K562 (cell line): ENCODE data around the gene DIAPH3. TPM values are rescaled to one million over a fixed set of nuclear protein-coding genes. Genes with fewer than 3 reads are reported as not detected.

Experiments
- ATAC-seq: fragments of 200-7000 bp; cut with Tn5 transposase; 3 replicates; pipeline ENCODE4 v1.9.1; 2020; ENCODE audit warnings: moderate library complexity
- BruUV-seq: library from RNA; stranded (reverse); fragments of 400-500 nt; replicated peaks from 2 replicates; lab custom pipeline; 2021; lab: Mats Ljungman, UMichigan
- CTCF ChIA-PET: fragments of 300-600 bp; formaldehyde crosslinking; extraction: SDS; loops from one replicate; lab custom pipeline; 2021; ENCODE audit warnings: low intra/inter-chr PET ratio; lab: Yijun Ruan, JAX
- POLR2A ChIA-PET: fragments of 300-600, 350-650 bp; sonication (Branson Sonifier 250); formaldehyde crosslinking; extraction: SDS; loops from one replicate; lab custom pipeline; 2021; ENCODE audit warnings: antibody characterized with exemption, inconsistent platforms; lab: Yijun Ruan, JAX
- DNase-seq, 4 experiments: peaks; one replicate each; pipeline versions ENCODE4 v3.0.0 to v3.0.0-alpha.2; 2011 to 2018; ENCODE audit warnings: low spot score in 3 of 4, mixed read lengths in 3 of 4; ENCODE audit errors: extremely low read depth in 1 of 4
- FAIRE-seq: peaks from 2 replicates; lab custom pipeline; 2011; peaks lifted over from hg19 to GRCh38; lab: Jason Lieb, UNC
- H2AFZ ChIP-seq: 2 replicates; pipeline ENCODE4 v1.6.0; 2011; ENCODE audit warnings: low read depth, low read length, control low read depth, inconsistent platforms
- H3K27ac ChIP-seq: fragments of 200-600 bp; 3 replicates; pipeline ENCODE4 v1.8.0; 2011; ENCODE audit warnings: low read depth, mild to moderate bottlenecking, control low read depth, inconsistent platforms, low read length, moderate library complexity, mixed read lengths; ENCODE audit errors: extremely low read depth
- H3K27me3 ChIP-seq, 2 experiments: fragments of 300-600 bp in 1 of 2; 2 replicates in 1 of 2; 3 replicates in 1 of 2; pipeline versions ENCODE4 v1.6.0 to v1.8.0; 2011; ENCODE audit warnings: inconsistent platforms in 2 of 2, low read length in 2 of 2, mild to moderate bottlenecking in 1 of 2, mixed read lengths in 1 of 2, moderate library complexity in 1 of 2; ENCODE audit not compliant: control insufficient read depth in 2 of 2, insufficient read depth in 2 of 2
- H3K36me3 ChIP-seq: fragments of 300-600 bp; 3 replicates; pipeline ENCODE4 v1.8.0; 2011; ENCODE audit warnings: mild to moderate bottlenecking, low read length, inconsistent platforms; ENCODE audit not compliant: control insufficient read depth, insufficient read depth
- H3K4me1 ChIP-seq, 2 experiments: fragments of 200-600 bp in 1 of 2; replicated peaks in 1 of 2; 2 replicates in 1 of 2; 3 replicates in 1 of 2; pipeline versions ENCODE4 v1.5.1 to v1.8.0; 2011; ENCODE audit warnings: inconsistent platforms in 2 of 2, low read length in 2 of 2, mild to moderate bottlenecking in 1 of 2, mixed read lengths in 1 of 2, moderate library complexity in 1 of 2; ENCODE audit not compliant: control insufficient read depth in 2 of 2, insufficient read depth in 2 of 2
- H3K4me2 ChIP-seq: 2 replicates; pipeline ENCODE4 v1.6.1; 2011; ENCODE audit warnings: low read length, control low read depth, inconsistent platforms, mixed read lengths; ENCODE audit not compliant: insufficient read depth
- H3K4me3 ChIP-seq: fragments of 200-600 bp; sonication (generic), shearing (Covaris generic); 2 replicates; pipeline ENCODE4 v1.5.1; 2016; ENCODE audit warnings: control low read depth, inconsistent platforms
- H3K79me2 ChIP-seq: fragments of 200-600 bp; 3 replicates; pipeline ENCODE4 v1.8.0; 2011; ENCODE audit warnings: low read length, inconsistent platforms; ENCODE audit not compliant: control insufficient read depth, insufficient read depth
- H3K9ac ChIP-seq, 2 experiments: 2 replicates each; pipeline versions ENCODE4 v1.6.0 to v1.6.1; 2011; ENCODE audit warnings: low read depth in 2 of 2, low read length in 2 of 2, control low read depth in 1 of 2, inconsistent platforms in 1 of 2, mild to moderate bottlenecking in 1 of 2, mixed read lengths in 1 of 2; ENCODE audit not compliant: insufficient read depth in 1 of 2
- H3K9me1 ChIP-seq: one replicate; pipeline ENCODE4 v1.6.0; 2011; ENCODE audit warnings: inconsistent platforms, mild to moderate bottlenecking, low read length, moderate library complexity; ENCODE audit not compliant: control insufficient read depth, insufficient read depth
- H3K9me3 ChIP-seq: replicated peaks from 2 replicates; pipeline ENCODE4 v1.5.1; 2011; ENCODE audit warnings: low read depth, low read length, inconsistent platforms; ENCODE audit not compliant: control insufficient read depth, insufficient read depth
- H4K20me1 ChIP-seq: replicated peaks from 2 replicates; pipeline ENCODE4 v1.6.1; 2011; ENCODE audit warnings: low read length, inconsistent platforms, mixed read lengths; ENCODE audit not compliant: control insufficient read depth, insufficient read depth
- FOXJ2 ChIP-seq: fragments of 200-800 bp; sonication (Bioruptor generic); IDR thresholded peaks from 2 replicates; pipeline ENCODE4 v1.6.1; 2016; ENCODE audit warnings: missing genetic modification characterization, missing compliant biosample characterization
- GABPA ChIP-seq: fragments of 200-800 bp; sonication (Bioruptor generic); conservative IDR thresholded peaks from 2 replicates; pipeline ENCODE4 v1.6.1; 2016; ENCODE audit warnings: low read depth, missing genetic modification characterization, missing compliant biosample characterization
- GATAD2B ChIP-seq: fragments of 450-650 bp; IDR thresholded peaks from 2 replicates; pipeline ENCODE4 v1.6.1; 2017; ENCODE audit warnings: mild to moderate bottlenecking, borderline replicate concordance
- HNRNPH1 ChIP-seq: fragments of 200-400 bp; formaldehyde crosslinking; optimal IDR thresholded peaks from 2 replicates; pipeline ENCODE3; 2017; ENCODE audit warnings: low read depth, mild to moderate bottlenecking, low read length, moderate library complexity
- KDM1A ChIP-seq, 2 experiments: fragments of 450-650 bp; IDR thresholded peaks; 2 replicates each; pipeline ENCODE4 v1.6.1; 2016; ENCODE audit warnings: mild to moderate bottlenecking in 2 of 2
- MAFK ChIP-seq: IDR thresholded peaks from 2 replicates; pipeline ENCODE4 v1.6.1; 2011; ENCODE audit warnings: low read length, improper control_type of control experiment
- PTRF ChIP-seq: fragments of 450-650 bp; IDR thresholded peaks from 2 replicates; pipeline ENCODE4 v1.6.1; 2016; ENCODE audit warnings: mild to moderate bottlenecking, missing genetic modification characterization, missing compliant biosample characterization
- RBM17 ChIP-seq: fragments of 200-400 bp; formaldehyde crosslinking; IDR thresholded peaks from 2 replicates; pipeline ENCODE4 v1.6.1; 2017; ENCODE audit warnings: low read depth, mild to moderate bottlenecking, low read length, borderline replicate concordance
- SAFB ChIP-seq: fragments of 200-400 bp; formaldehyde crosslinking; IDR thresholded peaks from 2 replicates; pipeline ENCODE4 v1.6.1; 2017; ENCODE audit warnings: low read depth, low read length, borderline replicate concordance
- SIX5 ChIP-seq, 2 experiments: IDR thresholded peaks; 2 replicates each; pipeline ENCODE4 v1.6.1; 2011; ENCODE audit warnings: low read length in 2 of 2, borderline replicate concordance in 1 of 2, low read depth in 1 of 2, mild to moderate bottlenecking in 1 of 2, moderate library complexity in 1 of 2; ENCODE audit not compliant: insufficient read depth in 1 of 2
- TARDBP ChIP-seq: fragments of 450-650 bp; IDR thresholded peaks from 2 replicates; pipeline ENCODE4 v1.6.1; 2016
- ZBTB1 ChIP-seq: sonication (generic); formaldehyde crosslinking; IDR thresholded peaks from 2 replicates; pipeline ENCODE4 v1.8.1; 2023; ENCODE audit warnings: missing genetic modification reagents, low read depth, mild to moderate bottlenecking, borderline replicate concordance
- ZC3H4 ChIP-seq: sonication (generic); formaldehyde crosslinking; IDR thresholded peaks from 2 replicates; pipeline ENCODE4 v1.9.0; 2021; ENCODE audit warnings: missing genetic modification reagents, borderline replicate concordance
- in situ Hi-C: fragments of 300-500 bp; cut with MboI; formaldehyde crosslinking; loops from 4 replicates; pipeline ENCODE4 v1.15.0; 2018; ENCODE audit warnings: inconsistent platforms, mixed read lengths
- intact Hi-C: fragments of 100-400 bp; cut with micrococcal nuclease; formaldehyde crosslinking; loops from 2 replicates; pipeline ENCODE4 v1.14.2; 2022
- polyA plus RNA-seq, 8 experiments: library from polyadenylated mRNA; depleted of rRNA in 4 of 8; stranded (reverse) in 5 of 8; unstranded in 3 of 8; fragments of >200 nt; fragmentation: Nextera tagmentation in 2 of 8; fragmentation: Illumina TruSeq in 1 of 8; extraction: Ambion mirVana in 2 of 8; extraction: Trizol in 1 of 8; gene quantifications; 2 replicates each; pipeline versions ENCODE4 v1.2.1 to v1.2.3, GENCODE V29; 2011 to 2014; ENCODE audit warnings: inconsistent platforms in 1 of 8, missing spikeins in 1 of 8
- total RNA-seq, 7 experiments: library from RNA; depleted of rRNA in 6 of 7; stranded (reverse); fragments of >200 nt in 6 of 7; fragmentation: Illumina TruSeq in 2 of 7; extraction: Trizol in 2 of 7; gene quantifications; 2 replicates each; pipeline versions ENCODE4 v1.2.1 to v1.2.3, GENCODE V29; 2011 to 2021; ENCODE audit warnings: low replicate concordance in 1 of 7
- TF ChIP-seq, protein P1 (sequence below): fragments of 450-650 bp; IDR thresholded peaks from 2 replicates; pipeline ENCODE4 v1.6.1; 2016; ENCODE audit warnings: low read depth, mild to moderate bottlenecking, moderate library complexity
- TF ChIP-seq, protein P2 (sequence below): sonication (generic); formaldehyde crosslinking; IDR thresholded peaks from 2 replicates; pipeline ENCODE4 v1.8.0; 2022; ENCODE audit warnings: mild to moderate bottlenecking, missing genetic modification reagents, borderline replicate concordance

Gene DIAPH3
- total and polyA plus RNA-seq, 9 of the 15 experiments (the other 6 are each of a cell fraction or from before 2014, with no cell fraction given), result 9.0 to 18.7 (median 14.7) TPM

DNA sequence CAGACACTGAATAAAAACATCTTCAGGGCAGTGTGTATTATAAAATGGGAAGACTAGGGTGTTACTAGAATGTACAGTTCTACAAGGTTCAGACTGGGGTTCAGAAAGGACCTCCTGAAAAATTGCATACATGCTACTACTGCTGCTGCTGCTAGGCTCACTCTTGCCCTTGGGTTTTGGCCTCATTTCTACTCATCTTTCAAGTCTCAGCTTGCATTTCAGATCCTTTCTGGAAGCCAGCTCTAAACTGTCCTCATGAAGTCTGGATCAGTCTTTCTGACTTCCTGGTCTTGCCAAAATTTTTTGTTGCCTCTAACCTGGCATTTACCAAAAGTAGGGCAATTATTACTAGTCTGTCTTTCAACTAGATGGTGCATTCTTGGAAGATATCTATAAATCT, 393.3 kb downstream of the DIAPH3 start:
- no peak overlapping the region for H3K4me3 ChIP-seq
- TF ChIP-seq SAFB (no peak), GATAD2B (no peak), PTRF (tag) (no peak), ZBTB1 (CRISPR knock-in tag) (no peak), KDM1A (IDR thresholded peaks at IDR 0.05) (no peak), SIX5 (IDR thresholded peaks at IDR 0.05; ENCODE audit: borderline replicate concordance in 1 of 2, insufficient read depth in 1 of 2, low read depth in 1 of 2, low read length in 2 of 2) (no peak), GABPA (tag) (no peak), MAFK (no peak), HNRNPH1 (no peak), RBM17 (no peak), ZC3H4 (CRISPR knock-in tag) (no peak), TARDBP (no peak), FOXJ2 (no peak)
- TF ChIP-seq, protein P1, sequence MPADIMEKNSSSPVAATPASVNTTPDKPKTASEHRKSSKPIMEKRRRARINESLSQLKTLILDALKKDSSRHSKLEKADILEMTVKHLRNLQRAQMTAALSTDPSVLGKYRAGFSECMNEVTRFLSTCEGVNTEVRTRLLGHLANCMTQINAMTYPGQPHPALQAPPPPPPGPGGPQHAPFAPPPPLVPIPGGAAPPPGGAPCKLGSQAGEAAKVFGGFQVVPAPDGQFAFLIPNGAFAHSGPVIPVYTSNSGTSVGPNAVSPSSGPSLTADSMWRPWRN, result no peak
- TF ChIP-seq, protein P2, sequence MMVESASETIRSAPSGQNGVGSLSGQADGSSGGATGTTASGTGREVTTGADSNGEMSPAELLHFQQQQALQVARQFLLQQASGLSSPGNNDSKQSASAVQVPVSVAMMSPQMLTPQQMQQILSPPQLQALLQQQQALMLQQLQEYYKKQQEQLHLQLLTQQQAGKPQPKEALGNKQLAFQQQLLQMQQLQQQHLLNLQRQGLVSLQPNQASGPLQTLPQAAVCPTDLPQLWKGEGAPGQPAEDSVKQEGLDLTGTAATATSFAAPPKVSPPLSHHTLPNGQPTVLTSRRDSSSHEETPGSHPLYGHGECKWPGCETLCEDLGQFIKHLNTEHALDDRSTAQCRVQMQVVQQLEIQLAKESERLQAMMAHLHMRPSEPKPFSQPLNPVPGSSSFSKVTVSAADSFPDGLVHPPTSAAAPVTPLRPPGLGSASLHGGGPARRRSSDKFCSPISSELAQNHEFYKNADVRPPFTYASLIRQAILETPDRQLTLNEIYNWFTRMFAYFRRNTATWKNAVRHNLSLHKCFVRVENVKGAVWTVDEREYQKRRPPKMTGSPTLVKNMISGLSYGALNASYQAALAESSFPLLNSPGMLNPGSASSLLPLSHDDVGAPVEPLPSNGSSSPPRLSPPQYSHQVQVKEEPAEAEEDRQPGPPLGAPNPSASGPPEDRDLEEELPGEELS (CRISPR knock-in tag), result no peak
- TF ChIP-seq, all 486 proteins: peak for 0
- Histone ChIP-seq H3K36me3 (no peaks in the 10 kb centered on the region), H3K4me1 (no peaks in the 10 kb centered on the region), H3K9ac (no peak overlapping the region), H3K27me3 (no peaks in the 10 kb centered on the region), H4K20me1 (no peaks in the 10 kb centered on the region), H3K4me2 (no peak overlapping the region), H3K79me2 (no peaks in the 10 kb centered on the region), H3K9me3 (no peaks in the 10 kb centered on the region), H2AFZ (no peak overlapping the region), H3K9me1 (no peaks in the 10 kb centered on the region), H3K27ac (no peak overlapping the region)
- no peak for DNase-seq
- intact Hi-C loops (loop anchor here (5.0 to 10.0 kb wide), 3 partner anchors 88 to 654 kb away; no protein-coding TSS in a partner anchor), in situ Hi-C loops (no loop called here)
- ChIA-PET POLR2A (no interaction called here), CTCF (no interaction called here)
- no TSS peak for BruUV-seq
- FAIRE-seq, result no peak
- no peak for ATAC-seq
